GM18511 (cell line): Measurements from ENCODE around the gene SEC22C.

Experiments used
- ATAC-seq: cut with Tn5 transposase; IDR thresholded peaks from one replicate; pipeline ENCODE4 v1.9.1; 2021; ENCODE audit warnings: mild to moderate bottlenecking, moderate library complexity; ENCODE audit not compliant: unreplicated experiment

SEC22C gene

DNA sequence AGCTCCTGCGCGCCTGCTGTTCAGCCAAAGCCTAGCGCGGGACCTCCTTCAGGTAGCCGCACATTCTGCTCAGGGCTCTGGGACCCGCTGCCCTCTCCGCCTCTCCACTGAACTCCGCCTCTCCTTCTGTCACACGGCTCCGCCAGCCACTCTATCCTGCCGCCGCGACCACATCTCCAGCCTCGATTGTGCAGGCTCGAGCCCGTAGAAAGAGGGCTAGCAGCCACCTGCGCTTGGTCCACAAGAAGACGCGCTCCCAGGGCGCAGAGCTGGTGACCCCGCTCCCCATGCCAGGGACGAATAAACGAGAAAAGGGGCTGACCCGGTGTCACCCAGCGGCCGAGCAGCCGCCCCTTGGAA is 80.5 kb downstream of the SEC22C start:
- no peak for ATAC-seq

DNA sequence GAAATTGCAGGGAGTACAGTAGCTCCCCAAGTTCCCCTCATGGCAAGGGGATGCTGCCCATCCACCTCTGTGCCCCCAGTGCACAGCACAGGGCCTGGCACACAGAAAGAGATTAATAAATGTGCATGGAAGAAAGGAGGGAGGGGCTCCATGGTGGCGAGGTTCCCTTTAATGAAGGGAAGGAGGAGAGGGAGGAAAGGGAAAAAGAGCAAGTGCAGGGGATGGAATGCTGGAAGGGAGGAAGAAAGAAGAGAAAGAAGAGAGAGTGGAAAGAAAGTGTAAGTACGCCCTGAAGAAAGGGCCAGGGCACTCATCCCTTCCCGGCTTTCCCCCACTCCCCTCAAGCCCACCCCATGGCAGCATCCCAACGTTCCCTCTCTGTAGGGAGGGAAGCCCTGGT is 80.9 kb downstream of the SEC22C start:
- no peak for ATAC-seq

DNA sequence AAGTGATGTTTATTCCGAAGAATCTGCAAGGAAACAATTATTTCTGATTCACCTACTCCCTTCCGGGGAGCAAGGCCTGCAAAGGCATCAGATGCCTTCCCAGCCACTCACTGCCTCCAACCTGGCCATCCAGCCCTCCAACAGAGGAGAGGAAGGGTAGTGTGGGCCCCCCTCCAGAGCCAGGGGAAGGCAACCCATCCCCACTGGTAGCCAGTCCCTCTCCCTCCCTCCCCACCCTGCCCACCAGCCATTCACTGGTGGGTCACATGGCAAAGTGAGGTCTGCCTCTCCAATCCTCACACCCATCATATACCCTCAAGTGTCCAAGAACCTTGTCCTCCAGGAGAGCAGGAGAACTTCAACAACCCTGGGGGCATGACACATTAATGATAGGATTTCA is 81.7 kb downstream of the SEC22C start:
- ATAC-seq = no peak

DNA sequence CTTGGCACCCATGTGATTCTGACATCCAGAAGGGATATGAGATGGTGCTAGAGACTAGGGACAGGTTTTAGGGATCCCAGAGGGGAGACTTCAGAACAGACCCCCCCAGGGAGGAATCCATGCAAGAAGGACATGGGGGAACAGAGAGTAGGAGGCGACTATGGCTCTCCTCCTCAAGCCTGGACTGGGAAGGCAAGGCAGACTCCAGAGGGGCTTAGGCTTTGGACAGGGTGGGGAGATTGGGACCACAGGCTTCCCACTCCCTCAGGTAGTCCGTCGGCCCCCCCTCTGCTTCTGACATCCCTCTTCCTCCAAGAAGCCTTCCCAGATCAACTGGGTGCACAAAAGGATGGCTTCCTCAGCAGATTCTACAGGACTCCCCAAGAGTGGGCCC is 82.3 kb downstream of the SEC22C start:
- no peak for ATAC-seq

DNA sequence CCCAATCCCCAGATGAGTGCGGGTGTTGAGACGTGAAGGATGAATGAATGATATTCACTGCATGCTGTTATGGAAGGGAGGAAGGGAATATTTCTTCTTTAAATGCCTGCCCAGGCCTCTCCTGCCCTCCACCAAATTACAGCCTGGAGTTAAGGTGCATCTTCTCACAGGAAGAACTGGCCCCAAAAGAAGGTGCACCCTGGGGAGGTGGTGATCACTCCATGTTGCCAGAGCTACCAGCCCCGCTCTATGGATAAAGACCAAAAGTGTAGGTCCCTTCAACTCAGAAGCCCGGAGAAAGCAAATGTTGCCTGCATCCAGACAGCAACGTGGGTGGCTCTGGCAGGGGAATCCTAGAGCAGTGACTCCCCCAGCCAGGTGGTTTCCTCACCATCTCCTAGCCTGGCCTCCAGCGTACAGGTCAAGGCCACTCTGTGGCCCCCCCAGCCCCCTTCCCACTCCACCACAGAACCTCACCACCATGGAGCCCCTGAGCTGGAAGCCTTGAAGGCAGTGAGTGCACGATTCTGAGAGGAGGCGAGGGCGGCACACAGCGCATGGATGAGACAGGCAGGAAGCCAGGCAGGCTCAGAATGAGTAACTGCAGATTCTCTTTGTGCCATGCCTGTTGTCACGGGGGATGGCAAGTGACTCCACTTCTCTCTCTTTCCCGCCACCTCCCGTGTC is 82.8 kb downstream of the SEC22C start:
- ATAC-seq = no peak

DNA sequence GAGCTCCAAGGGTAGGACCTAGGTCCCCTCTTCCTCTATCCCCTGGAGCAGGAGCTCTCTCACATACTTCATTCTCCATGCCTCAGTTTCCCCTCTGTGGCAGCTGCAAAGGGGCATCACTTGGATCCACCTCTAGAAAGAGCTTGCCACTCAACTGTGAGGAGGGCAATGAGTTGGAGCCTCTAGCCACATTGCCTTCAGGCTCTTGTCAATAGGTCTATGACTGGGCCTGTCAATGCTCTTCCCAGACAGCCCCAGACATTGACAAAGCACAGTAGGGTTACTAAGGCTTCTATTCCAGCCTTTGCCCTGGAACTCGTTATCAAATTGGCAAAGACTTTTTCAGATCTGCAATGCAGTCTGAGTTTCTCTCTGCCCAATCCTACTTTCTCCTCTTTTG is 83.7 kb downstream of the SEC22C start:
- no peak for ATAC-seq
